LoVo (cell line): ENCODE results near the gene PACRG.
"Not testable (repeated sequence)": the region's sequence is repeated elsewhere in the genome, so short reads cannot be mapped to it uniquely, and the experiment has no call there.

Experiments used
- DNase-seq: peaks from one replicate; pipeline ENCODE4 v3.0.0-alpha.2; 2016; ENCODE audit warnings: low spot score

Gene PACRG

GRCh38 chr6:163314791-163315470 lies 587.2 kb downstream of the PACRG start:
- no peak for DNase-seq

- DNase-seq: not testable (repeated sequence)
Measured at GRCh38 chr6:163316866-163317495, 589.2 kb downstream of the PACRG start.

- DNase-seq: no peak
Measured at GRCh38 chr6:163318071-163318786, 590.5 kb downstream of the PACRG start.

- no peak for DNase-seq
Measured at GRCh38 chr6:163319609-163320366, 592.0 kb downstream of the PACRG start.

GRCh38 chr6:163320402-163320801 lies 592.6 kb downstream of the PACRG start:
- no peak for DNase-seq

GRCh38 chr6:163320804-163321203 lies 593.0 kb downstream of the PACRG start:
- no peak for DNase-seq

- DNase-seq: no peak
Measured at GRCh38 chr6:163321717-163322116, 593.9 kb downstream of the PACRG start.

- DNase-seq: no peak
Measured at GRCh38 chr6:163323274-163323673, 595.5 kb downstream of the PACRG start.

GRCh38 chr6:163323705-163324104 lies 595.9 kb downstream of the PACRG start:
- DNase-seq: no peak

GRCh38 chr6:163324326-163324687 lies 596.5 kb downstream of the PACRG start:
- no peak for DNase-seq

- no peak for DNase-seq
Measured at GRCh38 chr6:163324688-163325389, 597.1 kb downstream of the PACRG start.

- DNase-seq: no peak
Measured at GRCh38 chr6:163325390-163325784, 597.6 kb downstream of the PACRG start.

GRCh38 chr6:163327165-163327880 lies 599.5 kb downstream of the PACRG start:
- no peak for DNase-seq

GRCh38 chr6:163327921-163328320 lies 600.1 kb downstream of the PACRG start:
- no peak for DNase-seq

GRCh38 chr6:163328411-163328810 lies 600.6 kb downstream of the PACRG start:
- DNase-seq: no peak

GRCh38 chr6:163329991-163330390 lies 602.2 kb downstream of the PACRG start:
- DNase-seq: no peak

GRCh38 chr6:163331245-163331644 lies 603.5 kb downstream of the PACRG start:
- no peak for DNase-seq

- no peak for DNase-seq
Measured at GRCh38 chr6:163332575-163332974, 604.8 kb downstream of the PACRG start.

- DNase-seq: no peak
Measured at GRCh38 chr6:163333038-163333437, 605.3 kb downstream of the PACRG start.

- no peak for DNase-seq
Measured at GRCh38 chr6:163333701-163334663, 606.2 kb downstream of the PACRG start.
